ENCODE results near the gene SREK1IP1.

- TF ChIP-seq CTCF (IDR thresholded peaks at IDR 0.05): no peak
- TF ChIP-seq POLR2A (IDR thresholded peaks at IDR 0.05): no peak
Measured at GRCh38 chr5:64727150-64727549, 41.3 kb downstream of the SREK1IP1 start.
